Suprapubic skin (tissue), 4 donors: ENCODE data around the gene ST6GAL1. TPM values are rescaled to one million over a fixed set of nuclear protein-coding genes. Genes with fewer than 3 reads are reported as not detected.
"Not testable (repeated sequence)": the region's sequence is repeated elsewhere in the genome, so short reads cannot be mapped to it uniquely, and the experiment has no call there.

Experiments used
- DNase-seq, 2 donors: peaks; one replicate each; pipeline ENCODE4 v3.0.0-alpha.2; 2019; ENCODE audit warnings: low spot score in 2 of 2
- H3K27ac ChIP-seq: fragments of 200-600 bp; sonication (generic); one replicate; pipeline ENCODE4 v1.5.1; 2019
- H3K27me3 ChIP-seq: fragments of 200-600 bp; sonication (generic); one replicate; pipeline ENCODE4 v1.5.1; 2019
- H3K36me3 ChIP-seq: fragments of 200-600 bp; sonication (generic); one replicate; pipeline ENCODE4 v1.5.1; 2019
- H3K4me1 ChIP-seq: fragments of 200-600 bp; sonication (generic); one replicate; pipeline ENCODE4 v1.5.1; 2019
- H3K4me3 ChIP-seq: fragments of 200-600 bp; sonication (generic); one replicate; pipeline ENCODE4 v1.5.1; 2019; ENCODE audit warnings: mild to moderate bottlenecking
- H3K9me3 ChIP-seq: fragments of 200-600 bp; sonication (generic); one replicate; pipeline ENCODE4 v1.5.1; 2019
- EP300 ChIP-seq: sonication (generic); formaldehyde crosslinking; IDR thresholded peaks from one replicate; pipeline ENCODE4 v1.6.1; 2017; ENCODE audit warnings: antibody characterized with exemption
- POLR2A ChIP-seq, 2 donors: fragments of 450-650 bp; IDR thresholded peaks; one replicate each; pipeline ENCODE4 v1.6.1; 2017; ENCODE audit warnings: antibody characterized with exemption in 2 of 2, mild to moderate bottlenecking in 2 of 2, moderate library complexity in 2 of 2
- POLR2AphosphoS5 ChIP-seq, 3 donors: sonication (generic); formaldehyde crosslinking; IDR thresholded peaks; one replicate each; pipeline ENCODE4 v1.6.1; 2017; ENCODE audit warnings: antibody characterized with exemption in 3 of 3
- WGBS: methylation state at CpG from one replicate; pipeline ENCODE4 v1.1.5; 2018; 5-methylcytosine and 5-hydroxymethylcytosine counted together
- total RNA-seq, 4 donors: library from RNA; depleted of rRNA; stranded (reverse); fragments of >200 nt; gene quantifications; one replicate each; pipeline ENCODE4 v1.1.0, GENCODE V29; 2016
- TF ChIP-seq, protein P1 (sequence below), 2 donors: fragments of 200-600 bp in 1 of 2; fragments of 450-650 bp in 1 of 2; sonication (generic) in 1 of 2; IDR thresholded peaks; one replicate each; pipeline ENCODE4 v1.5.1; 2016 to 2019; ENCODE audit warnings: antibody characterized with exemption in 2 of 2, mild to moderate bottlenecking in 1 of 2, moderate library complexity in 1 of 2

Gene ST6GAL1
- total RNA-seq, 4 donors from 2014 or later, result 23.9 to 42.2 (median 31.9) TPM

DNA sequence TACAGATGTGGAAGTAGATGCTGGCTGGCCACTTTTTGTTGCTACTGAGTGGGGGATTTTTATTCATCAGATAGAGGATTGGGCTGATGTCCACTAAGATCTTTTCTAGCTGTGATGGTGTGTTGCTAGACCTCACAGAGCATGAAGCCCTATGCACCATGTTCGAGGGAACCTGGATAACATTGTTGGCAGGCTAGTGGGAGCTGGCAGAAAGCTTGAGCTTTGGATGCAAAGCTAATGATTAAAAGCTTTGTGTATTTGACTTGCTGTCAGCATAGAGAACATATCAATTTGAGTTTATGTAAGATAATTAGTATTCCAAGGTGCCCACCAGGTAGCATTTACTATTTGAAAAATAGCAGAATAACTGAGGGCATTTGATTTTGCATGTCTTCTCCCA, 59.1 kb downstream of the ST6GAL1 start:
- Histone ChIP-seq H3K36me3 (no peaks in the 10 kb centered on the region), H3K4me3 (no peak overlapping the region), H3K27me3 (no peaks in the 10 kb centered on the region), H3K27ac (no peak overlapping the region), H3K4me1 (no peaks in the 10 kb centered on the region), H3K9me3 (no peaks in the 10 kb centered on the region)
- WGBS, result 81% methylated on average over 1 of the region's 1 CpG
- no peak for DNase-seq
- TF ChIP-seq EP300, result no peak

DNA sequence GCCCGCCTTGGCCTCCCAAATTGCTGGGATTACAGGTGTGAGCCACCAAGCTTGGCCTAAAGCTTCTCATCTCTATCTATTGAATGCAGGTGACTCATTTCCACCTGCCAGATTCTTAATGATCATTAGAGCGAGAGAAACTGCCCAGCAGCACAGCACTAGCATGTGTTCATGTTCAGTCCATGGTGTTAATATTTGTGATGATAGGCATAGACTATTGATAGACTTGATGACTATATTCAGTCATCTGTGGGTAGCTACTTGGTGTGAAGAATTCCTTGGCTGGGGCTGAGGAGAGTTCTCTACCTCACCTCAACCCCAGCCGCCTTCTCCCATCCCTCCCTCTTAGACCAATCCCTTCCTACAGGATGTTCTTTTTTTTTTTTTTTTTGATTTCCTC, 60.0 kb downstream of the ST6GAL1 start:
- no peak overlapping the region for H3K27ac ChIP-seq
- no peaks in the 10 kb centered on the region for H3K36me3 ChIP-seq
- no peaks in the 10 kb centered on the region for H3K9me3 ChIP-seq

GRCh38 chr3:186990878-186991308, 60.6 kb downstream of the ST6GAL1 start:
- H3K27me3 ChIP-seq, result no peaks in the 10 kb centered on the region
- H3K27ac ChIP-seq, result no peak overlapping the region
- no peaks in the 10 kb centered on the region for H3K36me3 ChIP-seq
- H3K4me1 ChIP-seq, result no peaks in the 10 kb centered on the region
- TF ChIP-seq, protein P1, sequence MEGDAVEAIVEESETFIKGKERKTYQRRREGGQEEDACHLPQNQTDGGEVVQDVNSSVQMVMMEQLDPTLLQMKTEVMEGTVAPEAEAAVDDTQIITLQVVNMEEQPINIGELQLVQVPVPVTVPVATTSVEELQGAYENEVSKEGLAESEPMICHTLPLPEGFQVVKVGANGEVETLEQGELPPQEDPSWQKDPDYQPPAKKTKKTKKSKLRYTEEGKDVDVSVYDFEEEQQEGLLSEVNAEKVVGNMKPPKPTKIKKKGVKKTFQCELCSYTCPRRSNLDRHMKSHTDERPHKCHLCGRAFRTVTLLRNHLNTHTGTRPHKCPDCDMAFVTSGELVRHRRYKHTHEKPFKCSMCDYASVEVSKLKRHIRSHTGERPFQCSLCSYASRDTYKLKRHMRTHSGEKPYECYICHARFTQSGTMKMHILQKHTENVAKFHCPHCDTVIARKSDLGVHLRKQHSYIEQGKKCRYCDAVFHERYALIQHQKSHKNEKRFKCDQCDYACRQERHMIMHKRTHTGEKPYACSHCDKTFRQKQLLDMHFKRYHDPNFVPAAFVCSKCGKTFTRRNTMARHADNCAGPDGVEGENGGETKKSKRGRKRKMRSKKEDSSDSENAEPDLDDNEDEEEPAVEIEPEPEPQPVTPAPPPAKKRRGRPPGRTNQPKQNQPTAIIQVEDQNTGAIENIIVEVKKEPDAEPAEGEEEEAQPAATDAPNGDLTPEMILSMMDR (IDR thresholded peaks at IDR 0.05), result no peak
- TF ChIP-seq POLR2A (IDR thresholded peaks at IDR 0.05) (no peak), POLR2AphosphoS5 (IDR thresholded peaks at IDR 0.05) (no peak), EP300 (no peak)
- no peaks in the 10 kb centered on the region for H3K9me3 ChIP-seq
- 81% methylated on average over 5 of the region's 5 CpGs for WGBS
- DNase-seq, result no peak
- no peak overlapping the region for H3K4me3 ChIP-seq

More for the DNA sequence above, 60.0 kb downstream of the ST6GAL1 start:
- Histone ChIP-seq H3K4me3 (no peak overlapping the region), H3K27me3 (no peaks in the 10 kb centered on the region), H3K4me1 (no peaks in the 10 kb centered on the region)
- DNase-seq, result no peak
- WGBS, result 99% methylated on average over 3 of the region's 3 CpGs
- TF ChIP-seq, protein P1 (IDR thresholded peaks at IDR 0.05), result no peak
- TF ChIP-seq EP300, result no peak

DNA sequence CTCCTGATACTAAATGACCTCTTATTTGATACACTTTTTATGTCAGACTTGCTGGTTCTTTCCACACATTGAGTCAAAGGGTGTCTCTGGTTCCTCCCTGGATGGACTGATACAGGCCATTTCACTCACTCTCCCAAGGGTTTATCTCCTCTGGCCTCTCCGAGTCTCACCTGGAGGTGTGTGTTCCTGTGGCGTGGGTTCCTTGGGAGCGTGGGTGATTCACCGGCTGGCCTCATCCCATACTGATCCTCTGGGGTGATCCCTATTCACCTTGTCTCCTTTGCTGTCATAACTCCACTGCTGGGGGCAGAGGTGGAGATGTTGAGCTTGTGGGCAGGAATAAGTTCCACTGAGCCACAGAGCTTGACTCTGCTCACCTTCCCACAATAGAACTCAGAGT, 61.1 kb downstream of the ST6GAL1 start:
- H3K27ac ChIP-seq, result no peak overlapping the region
- no peaks in the 10 kb centered on the region for H3K27me3 ChIP-seq
- no peaks in the 10 kb centered on the region for H3K4me1 ChIP-seq
- 85% methylated on average over 4 of the region's 4 CpGs for WGBS
- TF ChIP-seq POLR2A (IDR thresholded peaks at IDR 0.05) (no peak), EP300 (no peak), POLR2AphosphoS5 (IDR thresholded peaks at IDR 0.05) (no peak)
- TF ChIP-seq, protein P1 (IDR thresholded peaks at IDR 0.05), result no peak
- H3K36me3 ChIP-seq, result no peaks in the 10 kb centered on the region
- no peak overlapping the region for H3K4me3 ChIP-seq
- DNase-seq, result no peak
- H3K9me3 ChIP-seq, result no peaks in the 10 kb centered on the region

GRCh38 chr3:186992096-186992495, 61.8 kb downstream of the ST6GAL1 start:
- 100% methylated on average over 1 of the region's 1 CpG for WGBS
- H3K36me3 ChIP-seq, H3K27me3 ChIP-seq, DNase-seq, H3K27ac ChIP-seq, H3K4me3 ChIP-seq, H3K4me1 ChIP-seq, H3K9me3 ChIP-seq: not testable (repeated sequence)

DNA sequence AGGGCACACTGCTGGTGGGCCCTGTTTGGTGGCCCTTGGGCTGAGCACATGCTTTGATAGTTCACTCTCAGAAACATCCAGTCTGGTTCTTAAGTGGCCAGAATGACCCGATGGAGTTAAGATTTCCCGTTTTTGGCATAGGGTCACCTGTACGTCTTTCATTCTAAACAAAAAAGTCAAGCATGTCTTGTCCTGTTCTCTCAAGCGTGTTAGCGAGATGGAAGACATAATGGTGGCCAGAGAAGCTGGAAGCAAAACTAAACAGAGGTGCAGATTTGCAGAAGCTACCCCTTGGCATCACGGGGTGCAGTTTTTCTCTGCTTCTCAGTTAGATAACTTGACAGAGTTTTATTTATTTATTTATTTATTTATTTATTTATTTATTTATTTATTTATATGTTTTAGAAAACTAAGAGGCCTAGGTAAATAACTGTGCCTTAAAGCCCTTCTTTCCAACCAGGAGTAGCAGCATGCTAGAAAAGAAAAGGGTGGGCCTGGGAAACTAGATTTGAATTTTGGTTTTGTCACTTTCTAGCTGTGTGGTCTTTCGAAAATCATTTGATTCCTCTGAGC, 63.0 kb downstream of the ST6GAL1 start:
- Histone ChIP-seq H3K4me3 (no peak overlapping the region), H3K9me3 (no peaks in the 10 kb centered on the region), H3K27ac (no peak overlapping the region), H3K36me3 (no peaks in the 10 kb centered on the region), H3K27me3 (no peaks in the 10 kb centered on the region), H3K4me1 (no peaks in the 10 kb centered on the region)
- 94% methylated on average over 7 of the region's 7 CpGs for WGBS
- TF ChIP-seq, protein P1 (IDR thresholded peaks at IDR 0.05), result no peak
- TF ChIP-seq POLR2A (IDR thresholded peaks at IDR 0.05), result no peak
- TF ChIP-seq POLR2AphosphoS5 (IDR thresholded peaks at IDR 0.05), result no peak
- TF ChIP-seq EP300, result no peak
- no peak for DNase-seq
